ENCODE results near the gene AQP3.

The AQP3 gene

DNA sequence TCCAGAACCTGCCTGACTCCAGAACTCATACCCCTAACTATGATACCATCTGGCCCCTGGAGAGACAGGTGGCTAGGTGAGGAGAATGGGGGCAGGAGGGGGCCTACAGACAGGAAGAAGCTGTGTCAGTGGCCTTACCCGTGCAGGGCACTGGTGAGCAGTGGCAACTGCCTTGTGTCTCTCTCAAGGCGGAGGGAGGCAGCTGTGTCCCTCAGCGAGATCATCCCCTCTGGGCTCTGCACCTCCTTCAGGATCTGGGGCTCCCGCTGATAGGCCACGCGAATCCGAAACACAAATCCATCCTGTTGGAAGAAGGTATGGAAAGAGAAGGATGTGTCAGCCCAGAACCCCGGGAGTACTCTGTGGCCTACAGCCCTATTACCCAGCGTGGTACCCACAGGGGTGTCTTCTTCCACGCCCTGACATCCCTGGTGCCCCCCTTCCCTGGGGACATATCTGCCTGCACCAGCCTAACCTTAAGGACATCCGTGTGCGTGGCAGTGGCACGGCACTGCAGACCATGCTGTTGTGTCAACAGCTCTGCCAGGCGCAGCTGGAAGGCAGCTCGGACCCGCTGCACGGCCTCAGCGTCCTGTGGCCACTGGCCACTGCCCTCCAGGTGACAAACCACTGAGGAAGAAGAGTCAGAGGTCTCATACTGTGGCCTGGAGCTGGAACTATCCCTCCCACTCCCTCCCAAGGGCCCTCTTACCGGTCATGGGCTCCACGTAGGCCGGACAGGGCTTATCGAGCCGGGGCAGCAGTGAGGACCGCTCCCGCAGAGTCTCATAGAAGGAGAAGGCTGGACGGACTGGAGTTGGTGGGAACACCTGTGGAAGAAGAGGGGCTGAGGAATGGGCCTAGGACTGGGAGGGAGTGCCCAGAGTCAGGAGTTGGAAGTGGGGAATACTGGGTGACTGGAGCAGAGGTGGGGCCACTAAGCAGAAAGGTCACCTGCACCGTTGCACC is 18.5 kb upstream of the AQP3 start:
- POLR2A ChIA-PET, result no interaction called here
- CTCF ChIA-PET, result interaction anchor here (1.0 to 2.1 kb wide), 6 partner anchors 8 to 91 kb away, joined by 3 to 16 read pairs (median 7); no protein-coding TSS in a partner anchor
- no peak for TF ChIP-seq HDGF (IDR thresholded peaks at IDR 0.05; ENCODE audit: borderline replicate concordance)
- no peak for TF ChIP-seq LEF1 (IDR thresholded peaks at IDR 0.05; ENCODE audit: borderline replicate concordance)
- TF ChIP-seq ELF4 (IDR thresholded peaks at IDR 0.05), result no peak
- no peak for TF ChIP-seq TARDBP (IDR thresholded peaks at IDR 0.05)
- no peak for TF ChIP-seq FOXM1 (IDR thresholded peaks at IDR 0.05; ENCODE audit: borderline replicate concordance)
- no peak for DNase-seq (ENCODE audit: extremely low spot score)

DNA sequence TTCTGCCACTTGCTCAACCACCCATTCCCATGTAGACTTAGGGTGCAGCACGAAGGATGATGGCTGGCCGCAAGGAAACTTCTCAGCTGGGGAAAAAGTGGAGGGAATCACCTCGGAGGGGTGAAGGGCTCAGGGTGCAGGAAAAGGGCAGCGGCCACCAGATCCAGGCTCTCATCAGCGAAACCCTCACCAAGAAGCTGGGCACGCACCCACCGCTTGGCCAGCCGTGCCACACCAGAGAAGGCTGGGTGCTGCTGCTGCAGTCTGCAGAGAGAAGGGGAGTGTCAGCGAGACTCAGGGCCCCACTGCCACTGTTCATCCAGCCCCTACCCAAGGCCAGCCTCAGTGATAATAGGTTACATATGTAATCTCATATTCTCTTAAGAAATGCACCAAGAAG is 17.7 kb upstream of the AQP3 start:
- ChIA-PET CTCF (interaction anchor here (0.7 kb wide), 1 partner anchor 12 kb away, joined by 3 read pairs; no protein-coding TSS in a partner anchor), POLR2A (interaction anchor here (2.6 kb wide), 1 partner anchor 9 kb away, joined by 9 read pairs; the partner anchor contains the start of gene NOL6)

DNA sequence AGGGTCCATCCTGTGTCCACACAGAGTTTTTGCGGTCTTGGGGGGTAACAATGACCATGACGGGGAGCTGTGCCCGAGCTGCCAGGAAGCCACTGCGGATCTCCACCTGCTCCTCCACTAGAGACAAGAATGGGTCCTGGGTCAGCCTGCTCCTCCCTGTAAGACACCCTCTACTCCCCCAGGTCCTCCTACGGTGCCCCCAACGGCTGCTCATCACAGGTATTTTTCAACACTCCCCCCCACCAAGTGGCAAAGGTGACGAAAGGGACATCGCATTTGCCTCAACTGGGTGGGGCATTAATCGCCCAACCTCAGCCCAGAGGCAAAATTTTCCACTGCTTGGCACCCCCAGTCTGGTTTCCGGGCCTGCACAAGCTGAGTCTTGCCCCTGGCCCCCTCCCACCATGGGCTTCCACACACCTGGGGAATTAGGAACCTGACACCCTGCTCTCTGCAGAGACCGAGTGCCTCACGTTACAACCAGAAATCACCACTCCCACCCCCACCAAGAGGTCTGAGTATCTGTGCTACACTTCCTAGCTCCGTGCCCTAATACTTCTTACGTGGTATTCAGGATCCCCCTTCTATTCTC is 16.7 kb upstream of the AQP3 start:
- ChIA-PET POLR2A (interaction anchor here (2.6 kb wide), 1 partner anchor 10 kb away, joined by 9 read pairs; the partner anchor contains the start of gene NOL6), CTCF (no interaction called here)
- no peak for TF ChIP-seq ARNT (IDR thresholded peaks at IDR 0.05)
- TF ChIP-seq TARDBP (IDR thresholded peaks at IDR 0.05), result no peak
- no peak for TF ChIP-seq L3MBTL2 (conservative IDR thresholded peaks at IDR 0.05)
- TF ChIP-seq ELF4 (IDR thresholded peaks at IDR 0.05), result no peak
- TF ChIP-seq CTBP1 (IDR thresholded peaks at IDR 0.05; ENCODE audit: borderline replicate concordance), result no peak
- no peak for DNase-seq (ENCODE audit: extremely low spot score)

More for the DNA sequence above, 17.7 kb upstream of the AQP3 start:
- no peak for DNase-seq (ENCODE audit: extremely low spot score)
- TF ChIP-seq TARDBP (IDR thresholded peaks at IDR 0.05), result no peak
- no peak for TF ChIP-seq FOXA1 (IDR thresholded peaks at IDR 0.05)
- TF ChIP-seq SUZ12 (IDR thresholded peaks at IDR 0.05), result no peak
- no peak for TF ChIP-seq CTBP1 (IDR thresholded peaks at IDR 0.05; ENCODE audit: borderline replicate concordance)

DNA sequence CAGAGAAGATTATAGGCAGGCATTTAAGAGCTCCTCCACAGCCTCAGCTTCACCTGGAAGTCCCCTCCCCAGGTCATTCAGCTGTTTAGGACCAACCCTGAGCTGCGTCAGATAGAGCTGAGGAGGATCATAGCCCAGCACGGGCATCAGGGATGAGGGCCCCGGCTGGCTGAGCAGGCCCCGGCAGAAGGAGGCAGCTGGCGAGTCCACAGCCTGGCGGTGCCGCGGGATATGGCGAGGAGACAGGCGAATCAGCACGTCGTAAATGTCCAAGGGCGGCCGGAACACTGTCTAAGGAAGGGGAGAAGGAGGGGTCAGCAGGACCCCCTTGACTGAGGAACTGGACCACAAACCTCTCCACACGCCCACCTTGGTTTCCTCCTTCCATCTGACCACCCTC is 15.8 kb upstream of the AQP3 start:
- DNase-seq (ENCODE audit: extremely low spot score), result no peak
- TF ChIP-seq L3MBTL2 (conservative IDR thresholded peaks at IDR 0.05) (no peak), FOXA1 (IDR thresholded peaks at IDR 0.05) (no peak), ARNT (IDR thresholded peaks at IDR 0.05) (no peak), CTBP1 (IDR thresholded peaks at IDR 0.05; ENCODE audit: borderline replicate concordance) (no peak), ELF4 (IDR thresholded peaks at IDR 0.05) (no peak), ZNF384 (IDR thresholded peaks at IDR 0.05) (no peak), BHLHE40 (IDR thresholded peaks at IDR 0.05; ENCODE audit: borderline replicate concordance) (no peak), FOXK2 (IDR thresholded peaks at IDR 0.05) (no peak), HDGF (IDR thresholded peaks at IDR 0.05; ENCODE audit: borderline replicate concordance) (no peak), NFRKB (IDR thresholded peaks at IDR 0.05) (no peak), SUZ12 (IDR thresholded peaks at IDR 0.05) (no peak), TARDBP (IDR thresholded peaks at IDR 0.05) (no peak), FOXM1 (IDR thresholded peaks at IDR 0.05; ENCODE audit: borderline replicate concordance) (no peak), LEF1 (IDR thresholded peaks at IDR 0.05; ENCODE audit: borderline replicate concordance) (no peak), SP1 (IDR thresholded peaks at IDR 0.05) (no peak)
- TF ChIP-seq, protein P1, sequence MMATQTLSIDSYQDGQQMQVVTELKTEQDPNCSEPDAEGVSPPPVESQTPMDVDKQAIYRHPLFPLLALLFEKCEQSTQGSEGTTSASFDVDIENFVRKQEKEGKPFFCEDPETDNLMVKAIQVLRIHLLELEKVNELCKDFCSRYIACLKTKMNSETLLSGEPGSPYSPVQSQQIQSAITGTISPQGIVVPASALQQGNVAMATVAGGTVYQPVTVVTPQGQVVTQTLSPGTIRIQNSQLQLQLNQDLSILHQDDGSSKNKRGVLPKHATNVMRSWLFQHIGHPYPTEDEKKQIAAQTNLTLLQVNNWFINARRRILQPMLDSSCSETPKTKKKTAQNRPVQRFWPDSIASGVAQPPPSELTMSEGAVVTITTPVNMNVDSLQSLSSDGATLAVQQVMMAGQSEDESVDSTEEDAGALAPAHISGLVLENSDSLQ (IDR thresholded peaks at IDR 0.05), result no peak
- ChIA-PET CTCF (interaction anchor here (1.3 to 1.5 kb wide), 2 partner anchors 10 to 60 kb away, joined by 4 to 7 read pairs; no protein-coding TSS in a partner anchor), POLR2A (interaction anchor here (2.6 kb wide), 1 partner anchor 11 kb away, joined by 9 read pairs; the partner anchor contains the start of gene NOL6)

DNA sequence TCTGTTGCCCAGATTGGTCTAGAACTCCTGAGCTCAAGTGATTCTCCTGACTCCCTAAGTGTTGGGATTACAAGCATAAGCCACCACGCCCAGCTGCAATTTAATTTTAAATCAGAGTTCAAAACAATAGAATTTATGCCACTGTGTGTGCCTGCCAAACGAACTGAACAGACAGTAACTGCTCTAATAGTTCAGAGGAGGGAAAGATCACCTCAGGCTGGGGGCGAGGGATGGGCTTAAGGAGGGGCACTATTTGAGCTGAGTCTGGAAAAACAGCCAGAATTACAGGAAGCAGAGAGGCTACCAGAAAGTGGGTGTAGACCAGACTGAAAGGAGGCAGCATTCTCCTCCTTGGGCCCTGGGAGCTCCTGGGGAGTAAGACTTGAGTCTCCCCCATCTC is 14.1 kb upstream of the AQP3 start:
- TF ChIP-seq SUZ12 (IDR thresholded peaks at IDR 0.05), result no peak
- no peak for TF ChIP-seq ELF4 (IDR thresholded peaks at IDR 0.05)
- TF ChIP-seq CTBP1 (IDR thresholded peaks at IDR 0.05; ENCODE audit: borderline replicate concordance), result no peak
- no peak for TF ChIP-seq HDGF (IDR thresholded peaks at IDR 0.05; ENCODE audit: borderline replicate concordance)
- no peak for TF ChIP-seq FOXA1 (IDR thresholded peaks at IDR 0.05)
- no peak for TF ChIP-seq SP1 (IDR thresholded peaks at IDR 0.05)
- no peak for TF ChIP-seq LEF1 (IDR thresholded peaks at IDR 0.05; ENCODE audit: borderline replicate concordance)
- TF ChIP-seq L3MBTL2 (conservative IDR thresholded peaks at IDR 0.05), result no peak
- no peak for TF ChIP-seq FOXK2 (IDR thresholded peaks at IDR 0.05)
- DNase-seq (ENCODE audit: extremely low spot score), result no peak
- ChIA-PET POLR2A (interaction anchor here (1.1 kb wide), 1 partner anchor 58 kb away, joined by 3 read pairs; no protein-coding TSS in a partner anchor), CTCF (no interaction called here)

DNA sequence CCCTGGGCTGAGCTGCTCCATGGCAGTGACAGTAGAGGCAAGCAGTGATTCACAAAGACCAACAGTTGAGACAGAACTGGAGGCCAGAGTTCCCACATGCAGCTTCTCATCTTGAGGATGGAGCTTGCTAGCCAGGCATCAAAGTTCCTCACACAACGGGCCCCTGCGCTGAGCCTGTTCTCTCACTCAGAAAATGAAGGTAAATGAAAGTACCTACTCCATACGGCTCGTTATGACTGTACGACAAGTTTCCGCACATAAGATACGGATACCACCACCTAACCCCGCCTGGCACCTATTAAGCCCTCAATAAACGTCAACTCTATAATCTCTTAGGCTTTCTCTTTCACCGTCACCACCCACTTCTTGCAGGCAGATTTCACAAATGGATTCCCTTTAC is 13.5 kb upstream of the AQP3 start:
- DNase-seq (ENCODE audit: extremely low spot score), result no peak
- POLR2A ChIA-PET, result interaction anchor here (1.1 kb wide), 1 partner anchor 57 kb away, joined by 3 read pairs; no protein-coding TSS in a partner anchor
- CTCF ChIA-PET, result interaction anchor here (0.5 kb wide), 1 partner anchor 42 kb away, joined by 3 read pairs; no protein-coding TSS in a partner anchor
- TF ChIP-seq NFRKB (IDR thresholded peaks at IDR 0.05) (no peak), SUZ12 (IDR thresholded peaks at IDR 0.05) (no peak), TARDBP (IDR thresholded peaks at IDR 0.05) (no peak), BHLHE40 (IDR thresholded peaks at IDR 0.05; ENCODE audit: borderline replicate concordance) (no peak), ARNT (IDR thresholded peaks at IDR 0.05) (no peak), L3MBTL2 (conservative IDR thresholded peaks at IDR 0.05) (no peak), ZNF384 (IDR thresholded peaks at IDR 0.05) (no peak), CTBP1 (IDR thresholded peaks at IDR 0.05; ENCODE audit: borderline replicate concordance) (no peak), LEF1 (IDR thresholded peaks at IDR 0.05; ENCODE audit: borderline replicate concordance) (no peak), SP1 (IDR thresholded peaks at IDR 0.05) (no peak), HDGF (IDR thresholded peaks at IDR 0.05; ENCODE audit: borderline replicate concordance) (no peak), FOXM1 (IDR thresholded peaks at IDR 0.05; ENCODE audit: borderline replicate concordance) (no peak), FOXK2 (IDR thresholded peaks at IDR 0.05) (no peak), FOXA1 (IDR thresholded peaks at IDR 0.05) (no peak), ELF4 (IDR thresholded peaks at IDR 0.05) (no peak)
- TF ChIP-seq, protein P1 (IDR thresholded peaks at IDR 0.05), result no peak
